ENCODE results near the gene ARHGEF10L.
"Not testable (repeated sequence)": the region's sequence is repeated elsewhere in the genome, so short reads cannot be mapped to it uniquely, and the experiment has no call there.

ARHGEF10L gene

GRCh38 chr1:17539477-17540254 is at the start of gene ARHGEF10L:
Gene ARHGEF10L, plus strand, starts transcription at chr1:17539698. Its CDS starts 40,898 bp downstream, at chr1:17580596.
- no peak for DNase-seq (ENCODE audit: low read depth, low spot score)

- not testable (repeated sequence) for DNase-seq (ENCODE audit: low read depth, low spot score)
Measured at GRCh38 chr1:17489768-17490417, 49.6 kb upstream of the ARHGEF10L start.

- not testable (repeated sequence) for DNase-seq (ENCODE audit: low read depth, low spot score)
Measured at GRCh38 chr1:17490667-17491066, 48.8 kb upstream of the ARHGEF10L start.

- peak; percentile 93 for DNase-seq (ENCODE audit: low read depth, low spot score)
Measured at GRCh38 chr1:17494114-17494729, 45.3 kb upstream of the ARHGEF10L start.

GRCh38 chr1:17496419-17496818 is 43.1 kb upstream of the ARHGEF10L start:
- no peak for DNase-seq (ENCODE audit: low read depth, low spot score)

- no peak for DNase-seq (ENCODE audit: low read depth, low spot score)
Measured at GRCh38 chr1:17498214-17498613, 41.3 kb upstream of the ARHGEF10L start.

- peak; percentile 60 for DNase-seq (ENCODE audit: low read depth, low spot score)
Measured at GRCh38 chr1:17502326-17502778, 37.1 kb upstream of the ARHGEF10L start.

- DNase-seq (ENCODE audit: low read depth, low spot score), result no peak
Measured at GRCh38 chr1:17503146-17503545, 36.4 kb upstream of the ARHGEF10L start.

- DNase-seq (ENCODE audit: low read depth, low spot score), result not testable (repeated sequence)
Measured at GRCh38 chr1:17507200-17507599, 32.3 kb upstream of the ARHGEF10L start.

- no peak for DNase-seq (ENCODE audit: low read depth, low spot score)
Measured at GRCh38 chr1:17507915-17508314, 31.6 kb upstream of the ARHGEF10L start.

GRCh38 chr1:17509363-17509762 is 30.1 kb upstream of the ARHGEF10L start:
- no peak for DNase-seq (ENCODE audit: low read depth, low spot score)

- no peak for DNase-seq (ENCODE audit: low read depth, low spot score)
Measured at GRCh38 chr1:17510138-17510537, 29.4 kb upstream of the ARHGEF10L start.

- DNase-seq (ENCODE audit: low read depth, low spot score), result no peak
Measured at GRCh38 chr1:17511188-17511587, 28.3 kb upstream of the ARHGEF10L start.

GRCh38 chr1:17513131-17513530 is 26.4 kb upstream of the ARHGEF10L start:
- no peak for DNase-seq (ENCODE audit: low read depth, low spot score)

- DNase-seq (ENCODE audit: low read depth, low spot score), result no peak
Measured at GRCh38 chr1:17514776-17515175, 24.7 kb upstream of the ARHGEF10L start.

GRCh38 chr1:17515902-17516301 is 23.6 kb upstream of the ARHGEF10L start:
- no peak for DNase-seq (ENCODE audit: low read depth, low spot score)

GRCh38 chr1:17516303-17517214 is 22.9 kb upstream of the ARHGEF10L start:
- no peak for DNase-seq (ENCODE audit: low read depth, low spot score)

- DNase-seq (ENCODE audit: low read depth, low spot score), result no peak
Measured at GRCh38 chr1:17520041-17520440, 19.5 kb upstream of the ARHGEF10L start.

GRCh38 chr1:17520473-17521319 is 18.8 kb upstream of the ARHGEF10L start:
- no peak for DNase-seq (ENCODE audit: low read depth, low spot score)

- no peak for DNase-seq (ENCODE audit: low read depth, low spot score)
Measured at GRCh38 chr1:17521946-17522612, 17.4 kb upstream of the ARHGEF10L start.

All from iPS DF 19.7 (cell line).